ENCODE data around the gene NOCT. TPM values are rescaled to one million over a fixed set of nuclear protein-coding genes. Genes with fewer than 3 reads are reported as not detected.
"Not testable (repeated sequence)": the region's sequence is repeated elsewhere in the genome, so short reads cannot be mapped to it uniquely, and the experiment has no call there.

The NOCT gene
- total RNA-seq, 1 experiment from 2014 or later, result 20.4 TPM

DNA sequence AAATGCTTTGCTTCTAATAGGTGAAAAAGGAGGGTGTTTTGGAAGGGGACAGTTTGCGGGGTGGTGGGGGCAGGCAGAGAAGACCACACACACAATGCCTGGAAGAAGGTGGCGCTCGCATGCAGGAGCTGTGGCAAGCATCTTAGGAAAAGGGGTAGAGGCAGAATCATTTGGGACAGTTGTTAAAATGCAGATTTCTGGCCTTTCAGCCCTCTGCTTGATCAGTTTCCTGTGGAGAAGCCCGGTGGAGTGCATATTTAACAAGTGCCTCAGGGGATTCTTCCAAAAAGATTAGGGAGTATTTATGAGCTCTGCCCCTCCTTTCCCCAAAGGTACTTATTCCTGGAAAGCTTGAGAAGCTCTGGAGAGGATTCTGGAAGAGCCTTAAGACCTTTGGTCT, 4.8 kb downstream of the NOCT start:
- Histone ChIP-seq H3K4me1 (ENCODE audit: control insufficient read depth in 1 of 2, insufficient read depth in 2 of 2, low read length in 2 of 2) (peaks cover 8 to 33% of the 10 kb centered on the region in 2 experiments), H3K4me2 (ENCODE audit: low read length) (no peak overlapping the region), H2AFZ (ENCODE audit: low read depth, low read length, poor library complexity, severe bottlenecking) (no peak overlapping the region), H3K27me3 (ENCODE audit: insufficient read depth, low read length) (no peaks in the 10 kb centered on the region), H3K9ac (ENCODE audit: low read length) (no peak overlapping the region), H4K20me1 (ENCODE audit: insufficient read depth) (peaks cover 19% of the 10 kb centered on the region; the same call in 1 of the 2 replicates), H3K27ac (ENCODE audit: low read depth, low read length) (no peak overlapping the region), H3K9me2 (ENCODE audit: insufficient read depth) (no peaks in the 10 kb centered on the region), H3K9me3 (ENCODE audit: control insufficient read depth in 1 of 2, insufficient read depth in 1 of 2, low read depth in 1 of 2, low read length in 2 of 2) (no peaks in the 10 kb centered on the region), H3K79me2 (ENCODE audit: insufficient read depth, low read length) (peaks cover 96% of the 10 kb centered on the region), H3K4me3 (replicated peaks in 1 of 2; ENCODE audit: low read depth in 1 of 2, low read length in 2 of 2) (no peak overlapping the region), H3K36me3 (ENCODE audit: control insufficient read depth in 1 of 2, insufficient read depth in 2 of 2, low read length in 2 of 2) (peaks cover 5 to 20% of the 10 kb centered on the region in 2 experiments; a peak in 2 of 4 replicates)
- TF ChIP-seq, protein P1, sequence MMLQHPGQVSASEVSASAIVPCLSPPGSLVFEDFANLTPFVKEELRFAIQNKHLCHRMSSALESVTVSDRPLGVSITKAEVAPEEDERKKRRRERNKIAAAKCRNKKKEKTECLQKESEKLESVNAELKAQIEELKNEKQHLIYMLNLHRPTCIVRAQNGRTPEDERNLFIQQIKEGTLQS (IDR thresholded peaks at IDR 0.05), result no peak
- POLR2A ChIA-PET, result no interaction called here
- no peak for DNase-seq (ENCODE audit: low read depth, low spot score)
- no TSS peak for BruUV-seq (replicated peaks)
- intact Hi-C loops (cut with micrococcal nuclease), result no loop called here
- CTCF ChIA-PET, result interaction anchor here (4.8 kb wide), 1 partner anchor 10 kb away, joined by 29 read pairs; no protein-coding TSS in a partner anchor
- RAD21 ChIA-PET (ENCODE audit: low non-redundant PET in 1 of 2, low total read pairs in 2 of 2, uncharacterized antibody in 2 of 2, unreplicated experiment in 2 of 2), result no interaction called here
- no peak for ATAC-seq

DNA sequence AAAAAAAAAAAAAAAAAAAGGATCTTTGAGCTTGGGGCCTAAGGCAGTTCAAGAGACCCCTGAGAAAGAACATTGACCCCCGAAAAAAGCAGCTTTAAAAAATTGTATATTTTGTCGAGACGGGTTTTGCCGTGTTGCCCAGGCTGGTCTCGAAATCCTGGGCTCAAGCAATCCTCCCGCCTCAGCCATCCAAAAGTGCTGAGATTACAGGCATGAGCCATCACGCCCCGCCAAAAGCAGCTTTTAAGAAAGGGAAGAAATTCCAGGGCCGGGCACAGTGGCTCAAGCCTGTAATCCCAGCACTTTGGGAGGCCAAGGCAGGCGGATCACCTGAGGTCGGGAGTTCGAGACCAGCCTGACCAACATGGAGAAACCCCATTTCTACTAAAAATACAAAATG, 5.5 kb downstream of the NOCT start:
- H3K9ac ChIP-seq (ENCODE audit: low read length); H3K4me3 ChIP-seq (replicated peaks in 1 of 2; ENCODE audit: low read depth in 1 of 2, low read length in 2 of 2); ATAC-seq; H3K27me3 ChIP-seq (ENCODE audit: insufficient read depth, low read length); BruUV-seq (replicated peaks); DNase-seq (ENCODE audit: low read depth, low spot score); RAD21 ChIA-PET (ENCODE audit: low non-redundant PET in 1 of 2, low total read pairs in 2 of 2, uncharacterized antibody in 2 of 2, unreplicated experiment in 2 of 2); H3K9me3 ChIP-seq (ENCODE audit: control insufficient read depth in 1 of 2, insufficient read depth in 1 of 2, low read depth in 1 of 2, low read length in 2 of 2); H3K27ac ChIP-seq (ENCODE audit: low read depth, low read length); H3K4me2 ChIP-seq (ENCODE audit: low read length); POLR2A ChIA-PET; H3K9me2 ChIP-seq (ENCODE audit: insufficient read depth); H2AFZ ChIP-seq (ENCODE audit: low read depth, low read length, poor library complexity, severe bottlenecking); intact Hi-C loops (cut with micrococcal nuclease): not testable (repeated sequence)
- H3K36me3 ChIP-seq (ENCODE audit: control insufficient read depth in 1 of 2, insufficient read depth in 2 of 2, low read length in 2 of 2), result peaks cover 5 to 20% of the 10 kb centered on the region in 2 experiments; a peak in 2 of 4 replicates
- peaks cover 8 to 31% of the 10 kb centered on the region in 2 experiments for H3K4me1 ChIP-seq (ENCODE audit: control insufficient read depth in 1 of 2, insufficient read depth in 2 of 2, low read length in 2 of 2)
- CTCF ChIA-PET, result interaction anchor here (4.8 kb wide), 1 partner anchor 9 kb away, joined by 29 read pairs; no protein-coding TSS in a partner anchor
- H4K20me1 ChIP-seq (ENCODE audit: insufficient read depth), result peaks cover 19% of the 10 kb centered on the region; the same call in 1 of the 2 replicates
- H3K79me2 ChIP-seq (ENCODE audit: insufficient read depth, low read length), result peaks cover 100% of the 10 kb centered on the region

DNA sequence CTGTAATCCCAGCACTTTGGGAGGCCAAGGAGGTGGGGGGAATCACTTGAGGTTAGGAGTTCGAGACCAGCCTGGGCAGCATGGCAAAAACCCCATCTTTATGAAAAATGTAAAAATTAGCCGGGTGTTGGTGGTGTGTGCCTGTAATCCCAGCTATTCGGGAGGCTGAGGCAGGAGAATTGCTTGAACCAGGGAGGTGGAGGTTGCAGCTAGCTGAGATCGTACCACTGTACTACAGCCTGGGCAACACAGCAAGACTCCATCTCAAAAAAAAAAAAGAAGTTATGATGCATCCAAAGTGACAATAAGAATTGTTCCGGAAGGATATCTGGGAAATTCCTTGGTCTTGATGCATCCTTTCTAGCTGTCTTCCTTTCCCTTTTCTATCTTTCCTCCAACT, 7.3 kb downstream of the NOCT start:
- no peak for ATAC-seq
- H3K4me3 ChIP-seq (replicated peaks in 1 of 2; ENCODE audit: low read depth in 1 of 2, low read length in 2 of 2), result no peak overlapping the region
- no TSS peak for BruUV-seq (replicated peaks)
- intact Hi-C loops (cut with micrococcal nuclease), result no loop called here
- H3K9me2 ChIP-seq (ENCODE audit: insufficient read depth), result no peaks in the 10 kb centered on the region
- H3K79me2 ChIP-seq (ENCODE audit: insufficient read depth, low read length), result peaks cover 97% of the 10 kb centered on the region
- H3K27ac ChIP-seq (ENCODE audit: low read depth, low read length), result no peak overlapping the region
- ChIA-PET CTCF (no interaction called here), RAD21 (ENCODE audit: low non-redundant PET in 1 of 2, low total read pairs in 2 of 2, uncharacterized antibody in 2 of 2, unreplicated experiment in 2 of 2) (no interaction called here), POLR2A (interaction anchor here (0.9 kb wide), 1 partner anchor 8 kb away, joined by 3 read pairs; no protein-coding TSS in a partner anchor)
- no peak overlapping the region for H2AFZ ChIP-seq (ENCODE audit: low read depth, low read length, poor library complexity, severe bottlenecking)
- DNase-seq (ENCODE audit: low read depth, low spot score), result no peak
- H4K20me1 ChIP-seq (ENCODE audit: insufficient read depth), result peaks cover 19% of the 10 kb centered on the region; the same call in 1 of the 2 replicates
- H3K4me2 ChIP-seq (ENCODE audit: low read length), result no peak overlapping the region
- H3K36me3 ChIP-seq (ENCODE audit: control insufficient read depth in 1 of 2, insufficient read depth in 2 of 2, low read length in 2 of 2), result peaks cover 5 to 20% of the 10 kb centered on the region in 2 experiments; a peak in 2 of 4 replicates
- no peaks in the 10 kb centered on the region for H3K27me3 ChIP-seq (ENCODE audit: insufficient read depth, low read length)
- H3K9me3 ChIP-seq (ENCODE audit: control insufficient read depth in 1 of 2, insufficient read depth in 1 of 2, low read depth in 1 of 2, low read length in 2 of 2), result no peaks in the 10 kb centered on the region
- H3K4me1 ChIP-seq (ENCODE audit: control insufficient read depth in 1 of 2, insufficient read depth in 2 of 2, low read length in 2 of 2), result peaks cover 4 to 20% of the 10 kb centered on the region in 2 experiments
- no peak overlapping the region for H3K9ac ChIP-seq (ENCODE audit: low read length)
- TF ChIP-seq, protein P2, sequence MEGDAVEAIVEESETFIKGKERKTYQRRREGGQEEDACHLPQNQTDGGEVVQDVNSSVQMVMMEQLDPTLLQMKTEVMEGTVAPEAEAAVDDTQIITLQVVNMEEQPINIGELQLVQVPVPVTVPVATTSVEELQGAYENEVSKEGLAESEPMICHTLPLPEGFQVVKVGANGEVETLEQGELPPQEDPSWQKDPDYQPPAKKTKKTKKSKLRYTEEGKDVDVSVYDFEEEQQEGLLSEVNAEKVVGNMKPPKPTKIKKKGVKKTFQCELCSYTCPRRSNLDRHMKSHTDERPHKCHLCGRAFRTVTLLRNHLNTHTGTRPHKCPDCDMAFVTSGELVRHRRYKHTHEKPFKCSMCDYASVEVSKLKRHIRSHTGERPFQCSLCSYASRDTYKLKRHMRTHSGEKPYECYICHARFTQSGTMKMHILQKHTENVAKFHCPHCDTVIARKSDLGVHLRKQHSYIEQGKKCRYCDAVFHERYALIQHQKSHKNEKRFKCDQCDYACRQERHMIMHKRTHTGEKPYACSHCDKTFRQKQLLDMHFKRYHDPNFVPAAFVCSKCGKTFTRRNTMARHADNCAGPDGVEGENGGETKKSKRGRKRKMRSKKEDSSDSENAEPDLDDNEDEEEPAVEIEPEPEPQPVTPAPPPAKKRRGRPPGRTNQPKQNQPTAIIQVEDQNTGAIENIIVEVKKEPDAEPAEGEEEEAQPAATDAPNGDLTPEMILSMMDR (IDR thresholded peaks at IDR 0.05 in 2 of 3, conservative IDR thresholded peaks at IDR 0.05 in 1 of 3; ENCODE audit: borderline replicate concordance in 1 of 3, insufficient read depth in 1 of 3, low read depth in 2 of 3, low read length in 2 of 3), result no peak
- TF ChIP-seq RAD21 (IDR thresholded peaks at IDR 0.05; ENCODE audit: low read depth) (no peak), SIN3A (IDR thresholded peaks at IDR 0.05; ENCODE audit: low read depth) (no peak), ZNF274 (IDR thresholded peaks at IDR 0.05; ENCODE audit: low read depth, low read length) (no peak), SRF (IDR thresholded peaks at IDR 0.05; ENCODE audit: low read depth) (no peak), EZH2 (IDR thresholded peaks at IDR 0.05) (no peak), TCF7L2 (IDR thresholded peaks at IDR 0.05; ENCODE audit: borderline replicate concordance, extremely low read depth, insufficient read depth, insufficient read length) (no peak), CEBPB (IDR thresholded peaks at IDR 0.05; ENCODE audit: low read depth) (no peak), EGR1 (IDR thresholded peaks at IDR 0.05; ENCODE audit: low read depth) (no peak), EZH2phosphoT487 (IDR thresholded peaks at IDR 0.05; ENCODE audit: borderline replicate concordance) (no peak)

All from HCT116 (cell line).